Measurements from ENCODE around the gene CDH8.

CDH8 gene

GRCh38 chr16:61665512-61665911 is 370.7 kb downstream of the CDH8 start:
- FAIRE-seq (no peak), DNase-seq (ENCODE audit: low spot score) (no peak)

- FAIRE-seq (no peak), DNase-seq (ENCODE audit: low spot score) (no peak)
These were observed 376.3 kb downstream of the CDH8 start for GRCh38 chr16:61659936-61660335.

- DNase-seq (ENCODE audit: low spot score) (no peak), FAIRE-seq (no peak)
These were observed 381.3 kb downstream of the CDH8 start for GRCh38 chr16:61654962-61655361.

- DNase-seq (ENCODE audit: low spot score) (no peak), FAIRE-seq (no peak)
These were observed 382.7 kb downstream of the CDH8 start for GRCh38 chr16:61653544-61653943.

GRCh38 chr16:61645561-61645960 is 390.7 kb downstream of the CDH8 start:
- DNase-seq (ENCODE audit: low spot score) (no peak), FAIRE-seq (no peak)

- DNase-seq (ENCODE audit: low spot score), result no peak
- no peak for FAIRE-seq
These were observed 391.5 kb downstream of the CDH8 start for GRCh38 chr16:61644736-61645135.

- DNase-seq (ENCODE audit: low spot score) (no peak), FAIRE-seq (no peak)
These were observed 418.9 kb downstream of the CDH8 start for GRCh38 chr16:61617219-61617783.

- no peak for FAIRE-seq
- no peak for DNase-seq (ENCODE audit: low spot score)
These were observed 420.1 kb downstream of the CDH8 start for GRCh38 chr16:61616088-61616487.

- no peak for DNase-seq (ENCODE audit: low spot score)
These were observed 424.3 kb downstream of the CDH8 start for GRCh38 chr16:61611847-61612491.

GRCh38 chr16:61606581-61606980 is 429.7 kb downstream of the CDH8 start:
- FAIRE-seq, result no peak
- no peak for DNase-seq (ENCODE audit: low spot score)

More at GRCh38 chr16:61611847-61612491, 424.3 kb downstream of the CDH8 start:
- FAIRE-seq, result no peak
